ENCODE measurements around the gene PDE6G. TPM values are rescaled to one million over a fixed set of nuclear protein-coding genes. Genes with fewer than 3 reads are reported as not detected.
A peak's percentile ranks its signal among the peaks of the same experiment; 100 is the strongest.

Gene PDE6G
- total and polyA plus RNA-seq, 2 of the 13 experiments (the other 11 are each of a cell fraction or from before 2014, with no cell fraction given): 1.4 to 6.7 TPM

DNA sequence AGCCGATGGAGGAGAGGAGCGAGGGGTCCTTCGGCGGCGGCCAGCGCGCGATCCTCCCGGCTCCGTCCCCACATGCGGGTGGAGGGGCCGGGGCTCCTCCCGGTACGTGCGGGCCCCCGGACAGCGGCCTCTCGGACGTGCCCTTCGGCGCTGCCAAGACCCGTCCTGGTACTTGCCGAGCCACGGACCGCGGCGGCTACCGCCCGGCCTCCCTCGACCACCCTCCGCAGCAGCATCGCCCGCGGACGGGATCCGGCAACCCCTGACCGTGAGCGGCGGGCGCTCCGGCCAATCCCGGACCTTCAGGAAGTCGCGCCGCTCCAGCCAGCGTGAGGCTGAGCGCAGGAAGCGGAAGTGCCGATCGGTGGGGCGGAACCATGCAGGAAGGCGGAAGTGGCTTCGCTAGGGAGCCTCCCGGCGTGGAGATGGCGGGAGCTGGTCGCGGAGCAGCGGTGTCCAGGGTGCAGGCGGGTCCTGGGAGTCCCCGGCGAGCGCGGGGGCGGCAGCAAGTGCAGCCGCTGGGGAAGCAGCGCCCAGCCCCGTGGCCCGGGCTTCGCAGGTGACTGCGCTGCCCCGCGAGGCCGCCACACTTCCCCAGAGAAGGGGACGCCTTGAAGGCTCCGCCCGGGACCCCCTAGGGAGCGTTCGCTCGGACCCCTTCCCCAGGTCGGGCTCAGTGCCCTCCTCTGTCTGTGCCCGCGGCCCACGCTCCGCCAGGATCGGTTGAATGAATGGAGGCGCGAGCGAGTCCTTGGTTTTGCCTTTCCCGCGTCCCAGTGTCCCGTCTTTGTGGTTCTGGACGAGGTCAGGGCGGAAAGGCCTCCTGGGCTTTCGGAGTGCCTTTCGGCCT lies 10.2 kb upstream of the PDE6G start, which contains the start of the genes CCDC137 and OXLD1 (continued):
- TF ChIP-seq, protein P1, sequence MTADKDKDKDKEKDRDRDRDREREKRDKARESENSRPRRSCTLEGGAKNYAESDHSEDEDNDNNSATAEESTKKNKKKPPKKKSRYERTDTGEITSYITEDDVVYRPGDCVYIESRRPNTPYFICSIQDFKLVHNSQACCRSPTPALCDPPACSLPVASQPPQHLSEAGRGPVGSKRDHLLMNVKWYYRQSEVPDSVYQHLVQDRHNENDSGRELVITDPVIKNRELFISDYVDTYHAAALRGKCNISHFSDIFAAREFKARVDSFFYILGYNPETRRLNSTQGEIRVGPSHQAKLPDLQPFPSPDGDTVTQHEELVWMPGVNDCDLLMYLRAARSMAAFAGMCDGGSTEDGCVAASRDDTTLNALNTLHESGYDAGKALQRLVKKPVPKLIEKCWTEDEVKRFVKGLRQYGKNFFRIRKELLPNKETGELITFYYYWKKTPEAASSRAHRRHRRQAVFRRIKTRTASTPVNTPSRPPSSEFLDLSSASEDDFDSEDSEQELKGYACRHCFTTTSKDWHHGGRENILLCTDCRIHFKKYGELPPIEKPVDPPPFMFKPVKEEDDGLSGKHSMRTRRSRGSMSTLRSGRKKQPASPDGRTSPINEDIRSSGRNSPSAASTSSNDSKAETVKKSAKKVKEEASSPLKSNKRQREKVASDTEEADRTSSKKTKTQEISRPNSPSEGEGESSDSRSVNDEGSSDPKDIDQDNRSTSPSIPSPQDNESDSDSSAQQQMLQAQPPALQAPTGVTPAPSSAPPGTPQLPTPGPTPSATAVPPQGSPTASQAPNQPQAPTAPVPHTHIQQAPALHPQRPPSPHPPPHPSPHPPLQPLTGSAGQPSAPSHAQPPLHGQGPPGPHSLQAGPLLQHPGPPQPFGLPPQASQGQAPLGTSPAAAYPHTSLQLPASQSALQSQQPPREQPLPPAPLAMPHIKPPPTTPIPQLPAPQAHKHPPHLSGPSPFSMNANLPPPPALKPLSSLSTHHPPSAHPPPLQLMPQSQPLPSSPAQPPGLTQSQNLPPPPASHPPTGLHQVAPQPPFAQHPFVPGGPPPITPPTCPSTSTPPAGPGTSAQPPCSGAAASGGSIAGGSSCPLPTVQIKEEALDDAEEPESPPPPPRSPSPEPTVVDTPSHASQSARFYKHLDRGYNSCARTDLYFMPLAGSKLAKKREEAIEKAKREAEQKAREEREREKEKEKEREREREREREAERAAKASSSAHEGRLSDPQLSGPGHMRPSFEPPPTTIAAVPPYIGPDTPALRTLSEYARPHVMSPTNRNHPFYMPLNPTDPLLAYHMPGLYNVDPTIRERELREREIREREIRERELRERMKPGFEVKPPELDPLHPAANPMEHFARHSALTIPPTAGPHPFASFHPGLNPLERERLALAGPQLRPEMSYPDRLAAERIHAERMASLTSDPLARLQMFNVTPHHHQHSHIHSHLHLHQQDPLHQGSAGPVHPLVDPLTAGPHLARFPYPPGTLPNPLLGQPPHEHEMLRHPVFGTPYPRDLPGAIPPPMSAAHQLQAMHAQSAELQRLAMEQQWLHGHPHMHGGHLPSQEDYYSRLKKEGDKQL (CRISPR knock-in tag; IDR thresholded peaks at IDR 0.05; ENCODE audit: low read depth): no peak
- TF ChIP-seq, protein P2, sequence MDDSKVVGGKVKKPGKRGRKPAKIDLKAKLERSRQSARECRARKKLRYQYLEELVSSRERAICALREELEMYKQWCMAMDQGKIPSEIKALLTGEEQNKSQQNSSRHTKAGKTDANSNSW (CRISPR knock-in tag; IDR thresholded peaks at IDR 0.05; ENCODE audit: borderline replicate concordance): peak; percentile 90; the same call in 1 of the 2 replicates
- TF ChIP-seq, protein P3, sequence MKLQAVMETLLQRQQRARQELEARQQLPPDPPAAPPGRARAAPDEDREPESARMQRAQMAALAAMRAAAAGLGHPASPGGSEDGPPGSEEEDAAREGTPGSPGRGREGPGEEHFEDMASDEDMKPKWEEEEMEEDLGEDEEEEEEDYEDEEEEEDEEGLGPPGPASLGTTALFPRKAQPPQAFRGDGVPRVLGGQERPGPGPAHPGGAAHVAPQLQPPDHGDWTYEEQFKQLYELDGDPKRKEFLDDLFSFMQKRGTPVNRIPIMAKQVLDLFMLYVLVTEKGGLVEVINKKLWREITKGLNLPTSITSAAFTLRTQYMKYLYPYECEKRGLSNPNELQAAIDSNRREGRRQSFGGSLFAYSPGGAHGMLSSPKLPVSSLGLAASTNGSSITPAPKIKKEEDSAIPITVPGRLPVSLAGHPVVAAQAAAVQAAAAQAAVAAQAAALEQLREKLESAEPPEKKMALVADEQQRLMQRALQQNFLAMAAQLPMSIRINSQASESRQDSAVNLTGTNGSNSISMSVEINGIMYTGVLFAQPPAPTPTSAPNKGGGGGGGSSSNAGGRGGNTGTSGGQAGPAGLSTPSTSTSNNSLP (IDR thresholded peaks at IDR 0.05; ENCODE audit: low read depth, low read length): no peak
- TF ChIP-seq ZNF160 (CRISPR knock-in tag; IDR thresholded peaks at IDR 0.05) (no peak; the same call in 1 of the 2 replicates), KDM6A (CRISPR knock-in tag; IDR thresholded peaks at IDR 0.05; ENCODE audit: low read depth) (no peak), ZFY (CRISPR knock-in tag; IDR thresholded peaks at IDR 0.05) (peak; percentile 88), ZFP1 (CRISPR knock-in tag; IDR thresholded peaks at IDR 0.05) (no peak; the same call in 1 of the 2 replicates), GABPA (IDR thresholded peaks at IDR 0.05; ENCODE audit: low read depth, low read length) (peak; percentile 94), GABPA (CRISPR knock-in tag; IDR thresholded peaks at IDR 0.05; ENCODE audit: low read depth) (peak; percentile 94), ZNF703 (CRISPR knock-in tag; IDR thresholded peaks at IDR 0.05; ENCODE audit: borderline replicate concordance) (0 out of 2 replicates have a peak, but pooled peaks have one; percentile 69), YEATS4 (CRISPR knock-in tag; IDR thresholded peaks at IDR 0.05; ENCODE audit: borderline replicate concordance) (peak; percentile 84)
- TF ChIP-seq, protein P4, sequence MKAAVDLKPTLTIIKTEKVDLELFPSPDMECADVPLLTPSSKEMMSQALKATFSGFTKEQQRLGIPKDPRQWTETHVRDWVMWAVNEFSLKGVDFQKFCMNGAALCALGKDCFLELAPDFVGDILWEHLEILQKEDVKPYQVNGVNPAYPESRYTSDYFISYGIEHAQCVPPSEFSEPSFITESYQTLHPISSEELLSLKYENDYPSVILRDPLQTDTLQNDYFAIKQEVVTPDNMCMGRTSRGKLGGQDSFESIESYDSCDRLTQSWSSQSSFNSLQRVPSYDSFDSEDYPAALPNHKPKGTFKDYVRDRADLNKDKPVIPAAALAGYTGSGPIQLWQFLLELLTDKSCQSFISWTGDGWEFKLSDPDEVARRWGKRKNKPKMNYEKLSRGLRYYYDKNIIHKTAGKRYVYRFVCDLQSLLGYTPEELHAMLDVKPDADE (CRISPR knock-in tag; IDR thresholded peaks at IDR 0.05): no peak
- TF ChIP-seq, protein P5, sequence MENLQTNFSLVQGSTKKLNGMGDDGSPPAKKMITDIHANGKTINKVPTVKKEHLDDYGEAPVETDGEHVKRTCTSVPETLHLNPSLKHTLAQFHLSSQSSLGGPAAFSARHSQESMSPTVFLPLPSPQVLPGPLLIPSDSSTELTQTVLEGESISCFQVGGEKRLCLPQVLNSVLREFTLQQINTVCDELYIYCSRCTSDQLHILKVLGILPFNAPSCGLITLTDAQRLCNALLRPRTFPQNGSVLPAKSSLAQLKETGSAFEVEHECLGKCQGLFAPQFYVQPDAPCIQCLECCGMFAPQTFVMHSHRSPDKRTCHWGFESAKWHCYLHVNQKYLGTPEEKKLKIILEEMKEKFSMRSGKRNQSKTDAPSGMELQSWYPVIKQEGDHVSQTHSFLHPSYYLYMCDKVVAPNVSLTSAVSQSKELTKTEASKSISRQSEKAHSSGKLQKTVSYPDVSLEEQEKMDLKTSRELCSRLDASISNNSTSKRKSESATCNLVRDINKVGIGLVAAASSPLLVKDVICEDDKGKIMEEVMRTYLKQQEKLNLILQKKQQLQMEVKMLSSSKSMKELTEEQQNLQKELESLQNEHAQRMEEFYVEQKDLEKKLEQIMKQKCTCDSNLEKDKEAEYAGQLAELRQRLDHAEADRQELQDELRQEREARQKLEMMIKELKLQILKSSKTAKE (CRISPR knock-in tag; IDR thresholded peaks at IDR 0.05; ENCODE audit: borderline replicate concordance): no peak; the same call in 1 of the 2 replicates
- TF ChIP-seq, protein P6, sequence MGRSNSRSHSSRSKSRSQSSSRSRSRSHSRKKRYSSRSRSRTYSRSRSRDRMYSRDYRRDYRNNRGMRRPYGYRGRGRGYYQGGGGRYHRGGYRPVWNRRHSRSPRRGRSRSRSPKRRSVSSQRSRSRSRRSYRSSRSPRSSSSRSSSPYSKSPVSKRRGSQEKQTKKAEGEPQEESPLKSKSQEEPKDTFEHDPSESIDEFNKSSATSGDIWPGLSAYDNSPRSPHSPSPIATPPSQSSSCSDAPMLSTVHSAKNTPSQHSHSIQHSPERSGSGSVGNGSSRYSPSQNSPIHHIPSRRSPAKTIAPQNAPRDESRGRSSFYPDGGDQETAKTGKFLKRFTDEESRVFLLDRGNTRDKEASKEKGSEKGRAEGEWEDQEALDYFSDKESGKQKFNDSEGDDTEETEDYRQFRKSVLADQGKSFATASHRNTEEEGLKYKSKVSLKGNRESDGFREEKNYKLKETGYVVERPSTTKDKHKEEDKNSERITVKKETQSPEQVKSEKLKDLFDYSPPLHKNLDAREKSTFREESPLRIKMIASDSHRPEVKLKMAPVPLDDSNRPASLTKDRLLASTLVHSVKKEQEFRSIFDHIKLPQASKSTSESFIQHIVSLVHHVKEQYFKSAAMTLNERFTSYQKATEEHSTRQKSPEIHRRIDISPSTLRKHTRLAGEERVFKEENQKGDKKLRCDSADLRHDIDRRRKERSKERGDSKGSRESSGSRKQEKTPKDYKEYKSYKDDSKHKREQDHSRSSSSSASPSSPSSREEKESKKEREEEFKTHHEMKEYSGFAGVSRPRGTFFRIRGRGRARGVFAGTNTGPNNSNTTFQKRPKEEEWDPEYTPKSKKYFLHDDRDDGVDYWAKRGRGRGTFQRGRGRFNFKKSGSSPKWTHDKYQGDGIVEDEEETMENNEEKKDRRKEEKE (IDR thresholded peaks at IDR 0.05): no peak
